ENCODE measurements around the gene MYCBP. TPM values are rescaled to one million over a fixed set of nuclear protein-coding genes. Genes with fewer than 3 reads are reported as not detected.
A peak's percentile ranks its signal among the peaks of the same experiment; 100 is the strongest.

Gene MYCBP
- total and polyA plus RNA-seq, 7 experiments from 2014 or later, result 6.1 to 62.2 (median 20.4) TPM

DNA sequence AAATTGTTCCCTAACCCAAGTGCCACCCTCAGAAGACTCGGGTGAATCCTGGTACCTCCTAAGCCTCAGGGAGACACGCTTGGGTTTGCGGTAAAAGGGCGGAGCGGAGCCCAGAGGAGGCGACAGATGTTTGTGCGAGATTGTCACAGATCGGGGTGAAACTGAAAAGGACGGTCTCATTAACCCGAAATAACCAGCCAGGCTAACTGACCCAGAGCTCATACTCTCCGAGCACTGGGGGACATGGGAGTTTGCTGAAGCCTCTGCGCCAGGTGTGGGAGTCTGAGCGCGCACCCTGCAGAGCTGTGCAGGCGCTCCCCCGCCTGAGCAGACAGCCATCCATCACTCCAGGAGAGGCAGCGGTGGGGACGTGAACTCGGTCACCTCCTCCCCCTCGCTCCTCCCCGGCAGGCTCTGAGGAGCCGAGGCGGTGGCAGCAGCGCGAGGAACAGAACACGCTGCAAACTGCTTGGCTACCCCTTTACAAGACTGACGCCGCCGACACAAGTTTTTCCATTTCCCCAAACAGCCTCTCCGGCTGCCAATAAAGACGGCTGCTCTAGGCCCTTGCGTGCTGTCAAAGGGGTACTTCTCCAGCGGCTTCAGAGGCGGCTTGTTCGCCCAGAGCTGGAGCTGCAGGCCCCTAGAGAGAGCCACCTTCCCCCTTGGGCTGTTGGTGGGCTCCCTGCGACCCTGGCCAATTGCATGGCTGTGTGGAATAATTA lies 57.1 kb downstream of the MYCBP start:
- Histone ChIP-seq H3K36me3 (ENCODE audit: control insufficient read depth in 2 of 3, insufficient read depth in 3 of 3, low read length in 3 of 3) (no peaks in the 10 kb centered on the region), H3K4me1 (ENCODE audit: control insufficient read depth in 2 of 2, insufficient read depth in 2 of 2, low read length in 2 of 2) (peaks cover 0 to 5% of the 10 kb centered on the region in 2 donors), H3K9me3 (ENCODE audit: control insufficient read depth in 2 of 3, low read length in 3 of 3) (no peaks in the 10 kb centered on the region), H3K27me3 (ENCODE audit: control insufficient read depth in 2 of 2, insufficient read depth in 2 of 2, low read length in 2 of 2) (peaks cover 8% of the 10 kb centered on the region in 2 donors), H3K27ac (ENCODE audit: low read depth, low read length) (no peak overlapping the region), H3K4me3 (ENCODE audit: low read length) (no peak overlapping the region)
- peaks cover 0 to 21% (median 13%) of the 10 kb centered on the region in 7 donors for H3K4me1 Mint-ChIP-seq
- peaks cover 0 to 6% (median 0%) of the 10 kb centered on the region in 11 donors for H3K9me3 Mint-ChIP-seq
- peaks cover 76 to 85% (median 79%) of the 10 kb centered on the region in 5 donors for H3K27me3 Mint-ChIP-seq
- ATAC-seq (peak; percentile 20), DNase-seq (no peak)
- H3K4me3 Mint-ChIP-seq, result peak overlapping the region in 8 of 10 donors; percentile 0 to 59 (median 26)
- H3K36me3 Mint-ChIP-seq, result no peaks in the 10 kb centered on the region
- ChIA-PET CTCF (no interaction called here), POLR2A (no interaction called here)
- intact Hi-C loops (cut with micrococcal nuclease), result loop anchor here in 1 of 2 donors (5.0 kb wide), 1 partner anchor 789 kb away; no protein-coding TSS in a partner anchor
- no peak overlapping the region for H3K27ac Mint-ChIP-seq

DNA sequence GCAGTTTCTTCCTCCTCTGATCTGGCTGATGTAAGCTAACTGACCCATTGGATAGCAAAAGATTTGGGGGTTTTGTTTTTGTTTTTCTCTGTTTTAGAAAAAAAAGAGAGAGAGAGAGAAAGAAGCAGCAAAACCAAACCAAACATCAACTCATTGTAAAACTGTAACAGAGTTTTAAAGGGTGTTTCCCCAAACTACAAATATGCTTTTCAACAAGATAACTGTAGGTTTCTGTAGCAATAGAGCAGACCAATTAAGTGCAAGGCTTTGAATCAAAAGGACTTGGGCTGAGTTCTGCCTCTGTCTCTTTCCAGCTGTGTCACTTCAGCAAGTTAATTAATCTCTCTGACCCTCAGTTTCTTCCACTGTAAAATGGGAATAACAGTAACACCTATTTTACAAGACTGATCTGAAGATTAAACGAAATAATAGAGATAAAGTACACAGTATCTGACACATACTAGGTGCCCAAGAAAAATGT lies 58.1 kb downstream of the MYCBP start:
- peaks cover 7 to 8% of the 10 kb centered on the region in 2 donors for H3K27me3 ChIP-seq (ENCODE audit: control insufficient read depth in 2 of 2, insufficient read depth in 2 of 2, low read length in 2 of 2)
- CTCF ChIA-PET, result no interaction called here

DNA sequence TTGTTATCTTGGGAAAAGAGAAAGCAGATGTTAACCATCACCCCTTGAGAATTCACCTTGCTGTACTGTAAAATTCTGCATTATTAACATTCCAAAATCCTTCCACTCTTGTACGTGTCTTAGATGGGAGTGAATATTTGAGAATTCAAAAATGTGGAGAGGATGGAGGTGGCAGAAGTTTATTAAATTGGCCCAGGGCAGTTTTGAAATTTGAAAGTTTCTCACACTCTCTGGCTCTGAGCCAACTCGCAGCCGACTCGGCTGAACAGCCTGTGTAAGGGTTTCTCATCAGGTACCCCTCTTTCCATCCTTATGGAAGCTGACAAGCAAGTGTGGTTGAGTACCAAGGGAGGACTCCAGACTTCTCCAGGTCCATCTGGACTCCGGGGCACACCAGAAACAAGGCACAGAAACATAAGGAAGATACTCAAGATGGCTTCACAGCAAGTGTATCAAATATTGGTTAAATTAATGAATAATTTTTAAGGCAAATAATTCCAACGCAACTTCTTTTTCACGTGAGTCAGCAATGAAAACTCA lies 58.6 kb downstream of the MYCBP start:
- H3K36me3 Mint-ChIP-seq, result no peaks in the 10 kb centered on the region
- H3K4me3 Mint-ChIP-seq, result no peak overlapping the region
- H3K4me1 ChIP-seq (ENCODE audit: control insufficient read depth in 2 of 2, insufficient read depth in 2 of 2, low read length in 2 of 2), result peaks cover 0 to 5% of the 10 kb centered on the region in 2 donors
- no peaks in the 10 kb centered on the region for H3K9me3 ChIP-seq (ENCODE audit: control insufficient read depth in 2 of 3, low read length in 3 of 3)
- DNase-seq, result no peak
- H3K27ac Mint-ChIP-seq, result no peak overlapping the region
- H3K27me3 ChIP-seq (ENCODE audit: control insufficient read depth in 2 of 2, insufficient read depth in 2 of 2, low read length in 2 of 2), result peaks cover 3 to 8% of the 10 kb centered on the region in 2 donors
- H3K27ac ChIP-seq (ENCODE audit: low read depth, low read length), result no peak overlapping the region
- peaks cover 71 to 81% (median 80%) of the 10 kb centered on the region in 5 donors for H3K27me3 Mint-ChIP-seq
- POLR2A ChIA-PET, result no interaction called here
- no peak for ATAC-seq
- CTCF ChIA-PET, result no interaction called here
- peaks cover 0 to 6% (median 0%) of the 10 kb centered on the region in 11 donors for H3K9me3 Mint-ChIP-seq
- H3K36me3 ChIP-seq (ENCODE audit: control insufficient read depth in 2 of 3, insufficient read depth in 3 of 3, low read length in 3 of 3), result no peaks in the 10 kb centered on the region
- intact Hi-C loops (cut with micrococcal nuclease), result no loop called here
- H3K4me3 ChIP-seq (ENCODE audit: low read length), result no peak overlapping the region
- H3K4me1 Mint-ChIP-seq, result peaks cover 0 to 21% (median 13%) of the 10 kb centered on the region in 7 donors

More for the DNA sequence above, 58.1 kb downstream of the MYCBP start:
- no peaks in the 10 kb centered on the region for H3K36me3 ChIP-seq (ENCODE audit: control insufficient read depth in 2 of 3, insufficient read depth in 3 of 3, low read length in 3 of 3)
- Mint-ChIP-seq H3K4me3 (no peak overlapping the region), H3K9me3 (peaks cover 0 to 6% (median 0%) of the 10 kb centered on the region in 11 donors), H3K4me1 (peaks cover 0 to 21% (median 13%) of the 10 kb centered on the region in 7 donors), H3K27ac (no peak overlapping the region), H3K27me3 (peaks cover 74 to 84% (median 81%) of the 10 kb centered on the region in 5 donors), H3K36me3 (no peaks in the 10 kb centered on the region)
- H3K9me3 ChIP-seq (ENCODE audit: control insufficient read depth in 2 of 3, low read length in 3 of 3), result no peaks in the 10 kb centered on the region
- H3K4me1 ChIP-seq (ENCODE audit: control insufficient read depth in 2 of 2, insufficient read depth in 2 of 2, low read length in 2 of 2), result peaks cover 0 to 5% of the 10 kb centered on the region in 2 donors
- POLR2A ChIA-PET, result no interaction called here
- intact Hi-C loops (cut with micrococcal nuclease), result loop anchor here in 1 of 2 donors (5.0 kb wide), 1 partner anchor 788 kb away; no protein-coding TSS in a partner anchor
- ATAC-seq (no peak), DNase-seq (no peak)
- no peak overlapping the region for H3K27ac ChIP-seq (ENCODE audit: low read depth, low read length)
- H3K4me3 ChIP-seq (ENCODE audit: low read length), result no peak overlapping the region

DNA sequence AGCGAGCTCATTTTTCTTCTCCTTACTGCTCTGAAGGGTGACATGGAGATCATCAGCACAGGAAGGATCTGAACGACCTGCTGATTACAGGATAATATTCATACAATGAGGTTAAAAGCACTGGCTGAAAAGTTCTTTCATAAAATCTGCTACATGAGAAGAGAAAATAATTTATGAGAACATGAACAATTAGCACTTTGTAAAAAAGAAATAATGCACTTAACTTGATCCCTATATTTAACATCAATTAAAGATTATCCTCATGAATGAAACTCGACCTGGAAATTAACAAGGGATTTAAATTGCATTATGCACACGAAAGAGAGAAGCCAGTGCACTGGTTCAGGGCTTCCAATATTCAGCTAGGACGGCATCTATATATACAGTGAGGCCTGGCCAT lies 60.2 kb downstream of the MYCBP start:
- H3K27me3 ChIP-seq (ENCODE audit: control insufficient read depth in 2 of 2, insufficient read depth in 2 of 2, low read length in 2 of 2), result peaks cover 0 to 3% of the 10 kb centered on the region in 2 donors
- H3K9me3 ChIP-seq (ENCODE audit: control insufficient read depth in 2 of 3, low read length in 3 of 3), result no peaks in the 10 kb centered on the region
- H3K36me3 Mint-ChIP-seq, result no peaks in the 10 kb centered on the region
- intact Hi-C loops (cut with micrococcal nuclease), result no loop called here
- CTCF ChIA-PET, result no interaction called here
- ATAC-seq (no peak), DNase-seq (no peak)
- POLR2A ChIA-PET, result no interaction called here
- peaks cover 65 to 91% (median 78%) of the 10 kb centered on the region in 5 donors for H3K27me3 Mint-ChIP-seq
- peaks cover 0 to 6% (median 0%) of the 10 kb centered on the region in 11 donors for H3K9me3 Mint-ChIP-seq
- H3K27ac Mint-ChIP-seq, result no peak overlapping the region
- no peak overlapping the region for H3K4me3 ChIP-seq (ENCODE audit: low read length)
- no peaks in the 10 kb centered on the region for H3K36me3 ChIP-seq (ENCODE audit: control insufficient read depth in 2 of 3, insufficient read depth in 3 of 3, low read length in 3 of 3)
- no peaks in the 10 kb centered on the region for H3K4me1 ChIP-seq (ENCODE audit: control insufficient read depth in 2 of 2, insufficient read depth in 2 of 2, low read length in 2 of 2)
- H3K27ac ChIP-seq (ENCODE audit: low read depth, low read length), result no peak overlapping the region
- peaks cover 0 to 18% (median 9%) of the 10 kb centered on the region in 7 donors for H3K4me1 Mint-ChIP-seq
- H3K4me3 Mint-ChIP-seq, result no peak overlapping the region

Other genes with a start within 250 kb of the MYCBP start
- gene RRAGC, start 13.6 kb downstream of the MYCBP start, total RNA-seq, result 10 to 100 TPM; 14.5 to 24.4 (median 16.8) TPM
- 1 to 10 TPM; 6.6 to 6.9 TPM for gene RRAGC, start 13.6 kb downstream of the MYCBP start, polyA plus RNA-seq
- not detected for gene GJA9, start 8.2 kb upstream of the MYCBP start, total RNA-seq
- gene GJA9, start 8.2 kb upstream of the MYCBP start, polyA plus RNA-seq, result not detected
- not detected for gene RHBDL2, start 68.5 kb upstream of the MYCBP start, total RNA-seq
- gene RHBDL2, start 68.5 kb upstream of the MYCBP start, polyA plus RNA-seq, result not detected
- 10 to 100 TPM; 63.7 to 74.7 (median 70.2) TPM for gene AKIRIN1, start 117.9 kb upstream of the MYCBP start, total RNA-seq
- gene AKIRIN1, start 117.9 kb upstream of the MYCBP start, polyA plus RNA-seq, result 100 to 1,000 TPM in 1 of 2 donors, 10 to 100 TPM in 1; 87.3 to 103 TPM
- gene NDUFS5, start 153.0 kb upstream of the MYCBP start, total RNA-seq, result 100 to 1,000 TPM in 4 of 5 experiments, 10 to 100 TPM in 1; 95.1 to 128 (median 115) TPM
- gene NDUFS5, start 153.0 kb upstream of the MYCBP start, polyA plus RNA-seq, result 100 to 1,000 TPM; 615 to 715 TPM

All from naive thymus-derived CD4-positive, alpha-beta T cell (primary cell).